CD4-positive, alpha-beta T cell (primary cell): ENCODE data around the gene PTPRE. TPM values are rescaled to one million over a fixed set of nuclear protein-coding genes. Genes with fewer than 3 reads are reported as not detected.

Experiments used
- ATAC-seq: fragments of 200-7000 bp; cut with Tn5 transposase; one replicate; pipeline ENCODE4 v1.10.0; 2022; ENCODE audit warnings: mild to moderate bottlenecking; ENCODE audit not compliant: poor library complexity
- CTCF ChIA-PET: fragments of 350-600 bp; sonication (Branson Sonifier 250); formaldehyde crosslinking; loops from one replicate; lab custom pipeline; 2021; ENCODE audit warnings: antibody characterized with exemption, inconsistent platforms; lab: Charles Lee
- POLR2A ChIA-PET: fragments of 350-600 bp; sonication (Branson Sonifier 250); formaldehyde crosslinking; loops from one replicate; lab custom pipeline; 2021; ENCODE audit warnings: antibody characterized with exemption, inconsistent platforms; lab: Charles Lee
- DNase-seq, 14 experiments: peaks; one replicate each; pipeline ENCODE4 v3.0.0-alpha.2; 2013 to 2020; ENCODE audit warnings: mixed read lengths in 2 of 14
- H3K27ac ChIP-seq, 2 donors: one replicate each; pipeline versions ENCODE4 v1.5.1 to v1.7.0; 2013; ENCODE audit warnings: low read length in 2 of 2, low read depth in 1 of 2, mild to moderate bottlenecking in 1 of 2
- H3K27me3 ChIP-seq, 2 experiments: 1 replicate in 1 of 2; 2 replicates in 1 of 2; pipeline versions ENCODE4 v1.6.1 to v1.7.0; 2013; ENCODE audit warnings: low read length in 2 of 2, control low read depth in 1 of 2, mild to moderate bottlenecking in 1 of 2, moderate library complexity in 1 of 2; ENCODE audit not compliant: insufficient read depth in 2 of 2, control insufficient read depth in 1 of 2
- H3K36me3 ChIP-seq: one replicate; pipeline ENCODE4 v1.6.1; 2013; ENCODE audit warnings: low read length, control low read depth; ENCODE audit not compliant: insufficient read depth
- H3K4me1 ChIP-seq: one replicate; pipeline ENCODE4 v1.6.1; 2013; ENCODE audit warnings: low read length, control low read depth; ENCODE audit not compliant: insufficient read depth
- H3K4me3 ChIP-seq: one replicate; pipeline ENCODE4 v1.5.1; 2013; ENCODE audit warnings: mild to moderate bottlenecking, low read length, moderate library complexity
- H3K9me3 ChIP-seq, 2 experiments: 1 replicate in 1 of 2; 2 replicates in 1 of 2; pipeline versions ENCODE4 v1.6.1 to v1.7.0; 2013; ENCODE audit warnings: low read length in 2 of 2, mild to moderate bottlenecking in 2 of 2, control low read depth in 1 of 2, moderate library complexity in 1 of 2; ENCODE audit not compliant: control insufficient read depth in 1 of 2, insufficient read depth in 1 of 2
- H3K27ac Mint-ChIP-seq: one replicate; pipeline ENCODE4 v1.8.0; 2020; ENCODE audit warnings: mixed read lengths
- H3K27me3 Mint-ChIP-seq: one replicate; pipeline ENCODE4 v1.8.0; 2021; ENCODE audit warnings: mixed read lengths
- H3K36me3 Mint-ChIP-seq: one replicate; pipeline ENCODE4 v1.8.0; 2021; ENCODE audit warnings: low read depth, mixed read lengths
- H3K4me1 Mint-ChIP-seq: one replicate; pipeline ENCODE4 v1.8.0; 2021; ENCODE audit warnings: low read depth, mixed read lengths
- H3K4me3 Mint-ChIP-seq: one replicate; pipeline ENCODE4 v1.8.0; 2020; ENCODE audit warnings: mild to moderate bottlenecking, mixed read lengths
- H3K9me3 Mint-ChIP-seq: one replicate; pipeline ENCODE4 v1.8.0; 2020; ENCODE audit warnings: mixed read lengths
- intact Hi-C, 2 experiments: fragments of 100-400 bp; cut with DNase I in 1 of 2; cut with micrococcal nuclease in 1 of 2; formaldehyde crosslinking; loops; one replicate each; pipeline versions ENCODE4 v1.15.1 to v1.9.0; 2023 to 2025; cut with DNase I, micrococcal nuclease
- total RNA-seq, 174 experiments: library from RNA in 2 of 174; stranded (reverse) in 2 of 174; gene quantifications; one replicate each; pipeline ENCODE4 v1.2.3 and lab custom pipeline; 2021 to 2026
- TF ChIP-seq, protein P1 (sequence below): fragments of 200-600 bp; IDR thresholded peaks from one replicate; pipeline ENCODE4 v1.8.0; 2022; ENCODE audit warnings: antibody characterized with exemption, mild to moderate bottlenecking

PTPRE gene
- total RNA-seq, 2 experiments from 2014 or later, result 47.6 to 55.1 TPM

DNA sequence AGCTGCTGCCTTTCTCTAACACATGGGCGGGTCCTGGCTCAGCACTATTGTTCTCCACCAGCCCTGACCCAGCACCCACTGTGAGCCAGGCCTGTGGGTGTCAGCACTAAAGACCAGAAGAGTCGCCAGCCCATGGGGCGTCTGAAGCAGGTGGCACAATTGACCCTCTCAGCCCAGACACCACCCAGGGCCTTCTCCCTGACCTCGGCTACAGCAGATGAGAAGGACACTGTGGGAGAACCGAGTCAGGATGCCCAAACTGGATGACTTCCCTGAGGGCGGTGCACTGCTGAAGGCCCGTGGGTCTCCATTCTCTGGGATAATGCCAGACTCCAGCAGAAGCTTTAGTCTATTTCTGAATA, 122.4 kb downstream of the PTPRE start:
- Mint-ChIP-seq H3K4me3 (no peak overlapping the region), H3K4me1 (no peaks in the 10 kb centered on the region)
- intact Hi-C loops, result no loop called here

DNA sequence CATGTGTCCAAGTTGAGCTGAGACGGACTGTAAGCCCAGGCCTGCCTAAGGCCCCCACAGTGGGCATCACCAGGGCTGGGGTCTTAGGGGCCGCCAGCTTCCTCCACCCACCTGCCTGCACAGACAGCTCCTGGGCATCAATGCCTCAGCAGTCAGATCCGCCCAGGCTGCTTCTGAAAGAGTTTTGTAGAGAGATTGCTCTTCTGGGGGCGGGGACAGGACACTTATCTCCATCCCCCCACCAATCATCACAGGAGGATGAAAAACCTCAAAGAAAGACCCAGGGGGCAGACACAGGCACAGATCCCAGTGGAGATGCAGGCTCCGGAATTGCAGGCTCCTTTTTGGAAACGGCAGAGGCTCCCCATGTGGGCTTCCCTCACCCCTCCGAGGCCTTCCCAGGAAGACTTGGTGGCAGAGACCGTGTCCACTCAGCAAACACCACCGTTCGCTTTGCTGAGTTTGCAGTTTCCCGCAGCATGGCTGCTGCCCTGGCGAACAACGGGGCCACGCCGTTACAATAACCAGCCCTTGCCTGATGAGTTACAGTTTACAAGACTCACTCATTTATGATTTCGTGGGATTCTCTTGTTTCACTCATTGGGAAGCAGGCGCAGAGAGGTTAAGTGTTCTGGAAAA, 122.9 kb downstream of the PTPRE start:
- no peaks in the 10 kb centered on the region for H3K9me3 Mint-ChIP-seq
- H3K4me3 ChIP-seq, result no peak overlapping the region
- CTCF ChIA-PET, result no interaction called here

More for the DNA sequence above, 122.4 kb downstream of the PTPRE start:
- Mint-ChIP-seq H3K36me3 (no peaks in the 10 kb centered on the region), H3K27me3 (no peaks in the 10 kb centered on the region), H3K27ac (no peak overlapping the region), H3K9me3 (no peaks in the 10 kb centered on the region)
- H3K4me1 ChIP-seq, result no peaks in the 10 kb centered on the region
- no peak overlapping the region for H3K27ac ChIP-seq
- ChIA-PET POLR2A (no interaction called here), CTCF (no interaction called here)
- ATAC-seq (no peak), DNase-seq (no peak)
- TF ChIP-seq, protein P1, sequence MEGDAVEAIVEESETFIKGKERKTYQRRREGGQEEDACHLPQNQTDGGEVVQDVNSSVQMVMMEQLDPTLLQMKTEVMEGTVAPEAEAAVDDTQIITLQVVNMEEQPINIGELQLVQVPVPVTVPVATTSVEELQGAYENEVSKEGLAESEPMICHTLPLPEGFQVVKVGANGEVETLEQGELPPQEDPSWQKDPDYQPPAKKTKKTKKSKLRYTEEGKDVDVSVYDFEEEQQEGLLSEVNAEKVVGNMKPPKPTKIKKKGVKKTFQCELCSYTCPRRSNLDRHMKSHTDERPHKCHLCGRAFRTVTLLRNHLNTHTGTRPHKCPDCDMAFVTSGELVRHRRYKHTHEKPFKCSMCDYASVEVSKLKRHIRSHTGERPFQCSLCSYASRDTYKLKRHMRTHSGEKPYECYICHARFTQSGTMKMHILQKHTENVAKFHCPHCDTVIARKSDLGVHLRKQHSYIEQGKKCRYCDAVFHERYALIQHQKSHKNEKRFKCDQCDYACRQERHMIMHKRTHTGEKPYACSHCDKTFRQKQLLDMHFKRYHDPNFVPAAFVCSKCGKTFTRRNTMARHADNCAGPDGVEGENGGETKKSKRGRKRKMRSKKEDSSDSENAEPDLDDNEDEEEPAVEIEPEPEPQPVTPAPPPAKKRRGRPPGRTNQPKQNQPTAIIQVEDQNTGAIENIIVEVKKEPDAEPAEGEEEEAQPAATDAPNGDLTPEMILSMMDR, result no peak
- no peaks in the 10 kb centered on the region for H3K36me3 ChIP-seq
- H3K4me3 ChIP-seq, result no peak overlapping the region
- H3K27me3 ChIP-seq, result no peaks in the 10 kb centered on the region
- H3K9me3 ChIP-seq, result no peaks in the 10 kb centered on the region

DNA sequence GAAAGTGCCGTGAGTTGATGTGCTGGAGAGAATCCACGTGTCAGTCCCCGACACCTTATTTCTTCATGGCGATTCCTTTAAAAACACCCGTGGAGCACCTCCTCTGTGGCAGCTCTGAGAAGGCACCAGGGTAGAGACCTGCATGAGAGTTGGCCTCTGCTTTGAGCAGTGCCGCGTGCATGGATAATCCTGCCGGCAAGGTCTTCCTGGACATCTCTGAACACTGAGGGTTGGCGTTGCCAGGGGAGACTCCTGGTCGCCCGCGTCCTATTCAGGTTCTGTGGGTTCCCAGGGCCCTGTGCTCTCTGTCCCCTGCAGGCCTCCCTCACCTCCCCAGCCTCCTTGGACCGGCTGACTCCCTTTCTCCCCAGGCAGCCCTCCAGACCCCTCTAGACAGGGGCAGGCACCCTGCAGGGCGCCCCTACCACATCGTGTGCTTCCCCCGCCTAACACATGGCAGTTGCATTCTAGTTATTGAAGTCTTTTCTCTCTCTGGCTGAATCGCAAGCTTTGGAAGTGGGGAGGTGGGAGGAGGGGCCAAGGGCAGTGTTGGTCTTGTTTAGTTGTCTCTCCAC, 123.7 kb downstream of the PTPRE start:
- no peaks in the 10 kb centered on the region for H3K27me3 ChIP-seq
- no peaks in the 10 kb centered on the region for H3K36me3 ChIP-seq
- Mint-ChIP-seq H3K36me3 (no peaks in the 10 kb centered on the region), H3K27ac (no peak overlapping the region), H3K27me3 (no peaks in the 10 kb centered on the region), H3K4me1 (peaks cover 1% of the 10 kb centered on the region), H3K9me3 (no peaks in the 10 kb centered on the region), H3K4me3 (no peak overlapping the region)
- DNase-seq, result no peak
- H3K27ac ChIP-seq, result no peak overlapping the region
- H3K4me1 ChIP-seq, result peaks cover 3% of the 10 kb centered on the region
- ATAC-seq, result no peak
- CTCF ChIA-PET, result no interaction called here
- intact Hi-C loops, result no loop called here
- no peak overlapping the region for H3K4me3 ChIP-seq
- TF ChIP-seq, protein P1, result no peak
- POLR2A ChIA-PET, result no interaction called here
- H3K9me3 ChIP-seq, result no peaks in the 10 kb centered on the region

More for the DNA sequence above, 122.9 kb downstream of the PTPRE start:
- ATAC-seq (no peak), DNase-seq (no peak)
- no peak overlapping the region for H3K27ac ChIP-seq
- no peaks in the 10 kb centered on the region for H3K9me3 ChIP-seq
- H3K4me1 ChIP-seq, result no peaks in the 10 kb centered on the region
- H3K27me3 ChIP-seq, result no peaks in the 10 kb centered on the region
- H3K4me1 Mint-ChIP-seq, result no peaks in the 10 kb centered on the region
- no peaks in the 10 kb centered on the region for H3K36me3 Mint-ChIP-seq
- intact Hi-C loops, result no loop called here
- no peak overlapping the region for H3K4me3 Mint-ChIP-seq
- H3K27me3 Mint-ChIP-seq, result no peaks in the 10 kb centered on the region
- POLR2A ChIA-PET, result no interaction called here
- TF ChIP-seq, protein P1, result no peak
- no peak overlapping the region for H3K27ac Mint-ChIP-seq
- H3K36me3 ChIP-seq, result no peaks in the 10 kb centered on the region
